EH (cell line): ENCODE measurements around the gene RFK.
"Not testable (repeated sequence)": the region's sequence is repeated elsewhere in the genome, so short reads cannot be mapped to it uniquely, and the experiment has no call there.

Experiments used
- DNase-seq: peaks from one replicate; pipeline ENCODE4 v3.0.0-alpha.2; 2015; ENCODE audit warnings: low read depth

Gene RFK

DNA sequence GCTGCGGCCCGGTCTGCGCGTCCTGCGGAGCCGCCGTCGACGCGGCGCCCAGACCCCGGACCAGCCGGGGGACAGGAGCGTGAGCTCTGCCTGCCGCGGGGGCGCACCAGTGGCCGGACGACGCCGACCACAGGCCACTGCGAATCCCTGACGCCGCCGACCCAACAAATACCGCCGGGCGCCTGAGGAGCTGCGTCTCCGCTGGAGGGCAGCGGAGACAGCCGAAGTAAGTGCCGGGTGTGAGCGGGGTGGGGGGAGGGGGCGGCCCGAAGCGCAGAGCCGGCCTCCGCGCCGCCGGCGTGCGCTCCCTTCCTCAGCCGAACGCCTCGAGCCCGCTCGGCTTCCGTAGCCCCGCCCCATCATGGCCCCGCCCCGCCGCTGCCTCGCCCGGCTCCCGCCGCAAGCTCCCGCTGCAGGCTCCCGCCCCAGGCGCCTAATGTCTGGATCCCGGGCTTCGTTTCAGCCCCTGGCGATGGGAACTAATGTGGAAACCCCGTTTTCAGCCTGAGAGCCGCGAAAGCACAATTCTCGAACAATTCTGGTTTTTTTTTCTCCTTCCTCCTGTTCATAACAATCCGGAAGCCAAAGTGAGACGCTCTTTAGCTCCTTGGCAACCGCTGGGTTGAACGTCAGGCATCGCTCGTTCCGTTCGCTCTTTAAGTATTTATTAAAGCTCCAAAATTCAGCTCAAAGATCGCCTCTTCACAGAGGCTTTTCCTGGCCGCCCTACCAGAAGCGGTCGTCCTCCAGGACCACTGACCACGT is at the start of gene RFK:
Gene RFK (minus strand): TSS at position 232 of the 765 bp plus-strand sequence. CDS start 255 bp downstream, outside the sequence.
- DNase-seq, result peak; percentile 93

DNA sequence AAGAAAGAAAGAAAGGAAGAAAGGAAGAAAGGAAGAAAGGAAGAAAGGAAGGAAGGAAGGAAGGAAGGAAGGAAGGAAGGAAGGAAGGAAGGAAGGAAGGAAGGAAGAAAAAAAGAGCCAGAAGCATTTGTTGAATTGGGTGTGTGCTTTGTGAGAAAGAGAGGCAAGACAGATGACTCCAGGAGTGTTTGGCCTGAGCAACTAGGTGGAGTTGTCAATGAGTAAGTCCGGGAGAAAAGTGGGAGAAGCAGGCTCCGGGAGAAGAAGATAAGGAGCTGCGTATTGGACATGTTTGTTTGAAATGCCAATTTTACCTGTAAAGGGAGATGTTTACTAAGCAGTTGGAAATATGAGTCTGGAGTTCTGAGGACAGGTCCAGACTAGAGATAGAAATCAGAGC is 49.7 kb upstream of the RFK start:
- DNase-seq, result no peak

DNA sequence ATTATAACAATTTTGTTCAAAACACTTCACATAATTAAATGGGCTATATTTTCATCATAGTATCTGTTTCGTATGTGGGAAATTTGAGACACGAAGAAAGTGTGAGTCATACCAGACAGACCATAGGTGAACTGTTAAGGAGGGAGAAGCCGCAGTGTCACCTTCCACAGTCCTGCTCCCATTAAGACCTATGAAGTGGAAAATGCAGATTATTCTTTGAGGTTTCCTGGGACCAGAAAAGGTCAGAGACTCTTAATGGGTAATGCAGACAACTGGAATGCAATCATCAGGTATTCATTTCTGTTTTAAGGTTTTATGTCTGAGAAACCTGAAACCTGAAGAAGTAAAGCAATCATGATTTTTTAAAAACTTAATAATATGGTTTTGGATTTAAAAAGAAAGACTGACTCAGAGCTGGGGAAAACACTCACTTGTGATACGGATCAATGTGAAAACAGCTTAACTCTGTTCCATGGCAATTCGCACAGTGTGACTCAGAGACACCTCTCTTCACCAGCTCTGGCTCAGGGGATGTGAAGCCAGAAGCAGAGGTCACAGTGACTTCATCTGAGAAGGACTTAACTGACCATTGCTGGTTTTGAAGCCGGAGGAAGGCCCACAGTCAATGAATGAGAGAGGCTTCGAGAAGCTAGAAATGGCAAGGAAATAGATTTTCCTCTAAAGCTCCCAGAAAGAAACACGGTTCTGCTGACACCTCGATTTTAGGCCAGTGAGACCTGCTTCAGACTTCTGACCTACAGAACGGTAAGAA is 47.5 kb upstream of the RFK start:
- DNase-seq, result peak; percentile 71

DNA sequence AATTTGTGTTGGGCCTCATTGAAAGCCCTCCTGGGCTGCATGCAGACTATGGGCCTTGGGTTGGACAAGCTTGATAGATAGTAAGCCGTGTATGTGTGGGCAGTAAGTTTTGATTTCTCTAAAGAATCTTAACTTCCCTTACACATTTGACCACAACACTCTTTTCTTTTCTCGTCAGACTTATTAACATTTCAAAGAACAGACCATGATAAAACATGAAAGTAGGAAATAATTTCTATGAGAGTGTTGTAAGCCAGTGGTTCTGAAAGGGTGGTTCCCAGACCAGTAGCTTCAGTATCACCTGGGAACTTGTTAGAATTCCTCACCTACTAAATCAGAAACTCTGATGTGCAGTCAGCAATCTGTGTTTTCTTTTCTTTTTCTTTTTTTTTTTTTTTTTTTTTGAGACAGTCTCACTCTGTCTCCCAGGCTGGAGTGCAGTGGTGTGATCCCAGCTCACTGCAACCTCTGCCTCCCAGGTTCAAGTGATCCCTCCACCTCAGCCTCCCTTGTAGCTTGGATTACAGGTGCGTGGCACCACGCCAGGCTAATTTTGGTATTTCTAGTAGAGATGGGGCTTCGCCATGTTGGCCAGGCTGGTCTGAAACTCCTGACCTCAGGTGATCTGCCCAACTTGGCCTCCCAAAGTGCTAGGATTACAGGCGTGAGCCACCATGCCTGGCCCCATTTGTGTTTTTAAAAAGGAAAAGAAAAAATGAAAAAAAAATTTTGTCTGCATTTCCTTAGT is 44.8 kb upstream of the RFK start:
- DNase-seq, result no peak

DNA sequence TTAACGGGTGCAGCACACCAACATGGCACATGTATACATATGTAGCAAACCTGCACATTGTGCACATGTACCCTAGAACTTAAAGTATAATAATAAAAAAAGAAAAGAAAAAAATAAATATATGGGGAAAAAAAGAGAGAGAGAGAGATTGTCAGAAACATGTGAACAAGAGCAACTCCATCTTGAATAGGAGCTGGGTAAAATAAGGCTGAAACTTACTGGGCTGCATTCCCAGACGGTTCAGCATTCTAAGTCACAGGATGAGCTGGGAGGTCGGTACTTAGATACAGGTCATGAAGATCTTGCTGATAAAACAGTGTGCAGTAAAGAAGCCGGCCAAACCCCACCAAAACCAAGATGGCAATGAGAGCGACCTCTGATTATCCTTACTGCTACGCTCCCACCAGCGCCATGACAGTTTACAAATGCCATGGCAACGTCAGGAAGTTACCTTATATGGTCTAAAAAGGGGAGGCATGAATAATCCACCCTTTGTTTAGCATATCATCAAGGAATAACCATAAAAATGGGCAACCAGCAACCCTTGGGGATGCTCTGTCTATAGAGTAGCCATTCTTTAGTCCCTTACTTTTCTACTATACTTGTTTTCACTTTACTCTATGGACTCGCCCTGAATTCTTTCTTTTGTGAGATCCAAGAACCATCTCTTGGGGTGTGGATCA is 42.9 kb upstream of the RFK start:
- DNase-seq, result not testable (repeated sequence)

DNA sequence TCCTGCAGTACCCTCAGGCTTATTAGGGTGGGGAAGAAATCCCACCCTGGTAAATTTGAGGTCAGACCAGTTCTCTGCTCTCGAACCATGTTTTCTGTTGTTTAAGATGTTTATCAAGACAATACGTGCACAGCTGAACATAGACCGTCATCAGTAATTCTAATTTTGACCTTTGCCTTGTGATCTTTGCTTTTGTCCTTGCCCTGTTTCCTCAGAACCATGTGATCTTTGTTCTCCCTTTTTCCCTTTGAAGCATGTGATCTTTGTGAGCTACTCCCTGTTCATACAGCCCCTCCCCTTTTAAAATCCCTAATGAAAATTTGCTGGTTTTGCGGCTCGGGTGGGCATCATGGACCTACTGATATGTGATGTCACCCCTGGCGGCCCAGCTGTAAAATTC is 40.7 kb upstream of the RFK start:
- DNase-seq, result not testable (repeated sequence)

DNA sequence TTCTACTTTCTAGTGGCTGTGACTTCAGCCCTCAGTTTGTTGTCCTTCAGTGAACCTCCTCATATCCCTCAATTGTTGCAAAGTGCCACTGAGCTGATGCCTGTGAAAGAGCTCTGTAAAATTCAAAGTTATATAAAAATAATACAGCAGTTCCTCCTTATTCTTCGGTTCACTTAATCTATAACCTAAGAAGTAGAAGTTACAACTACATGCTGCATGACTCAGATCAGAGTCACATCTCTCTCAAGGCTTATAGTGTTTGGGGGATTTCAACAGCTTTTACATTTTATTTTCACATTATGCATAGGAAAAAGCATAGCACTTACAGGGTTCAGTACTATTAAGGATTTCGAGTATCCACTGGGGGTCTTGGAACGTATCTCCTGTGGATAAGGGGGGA is 39.6 kb upstream of the RFK start:
- DNase-seq, result no peak

DNA sequence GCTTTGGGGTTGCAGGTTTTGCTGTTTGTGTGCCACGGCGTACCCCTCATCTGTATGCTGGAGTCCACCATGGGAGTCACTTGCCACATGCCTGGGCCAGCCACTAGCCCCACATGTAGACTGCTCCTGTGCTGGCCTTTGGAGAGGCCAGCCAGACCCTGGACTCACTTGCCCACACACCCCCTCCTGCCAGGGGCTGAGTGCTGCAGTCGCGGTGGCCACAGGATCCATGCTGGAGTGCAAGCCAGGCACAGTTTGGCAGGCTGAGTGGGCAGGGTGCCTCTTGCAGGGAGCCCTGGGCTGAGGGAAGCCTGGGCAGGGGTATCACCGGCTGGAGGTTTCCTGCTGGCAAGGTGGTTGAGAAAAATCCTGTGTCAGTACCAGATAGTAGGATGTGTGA is 39.2 kb upstream of the RFK start:
- DNase-seq, result no peak

DNA sequence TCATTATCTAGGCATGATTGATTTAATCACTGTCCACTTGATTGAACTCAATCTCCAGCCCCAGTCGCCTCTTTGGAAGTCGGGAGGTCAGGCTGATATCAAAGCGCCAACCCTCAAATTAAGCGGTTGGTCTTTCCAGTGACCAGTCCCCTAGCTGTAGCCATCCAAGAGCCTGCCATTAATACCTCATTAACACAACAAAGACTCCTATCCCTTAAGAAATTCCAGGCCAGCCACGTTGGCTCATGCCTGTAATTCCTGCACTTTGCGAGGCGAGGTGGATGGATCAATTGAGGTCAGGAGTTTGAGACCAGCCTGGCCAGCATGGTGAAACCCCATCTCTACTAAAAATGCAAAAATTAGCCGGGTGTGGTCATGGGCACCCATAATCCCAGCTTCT is 37.4 kb upstream of the RFK start:
- no peak for DNase-seq

DNA sequence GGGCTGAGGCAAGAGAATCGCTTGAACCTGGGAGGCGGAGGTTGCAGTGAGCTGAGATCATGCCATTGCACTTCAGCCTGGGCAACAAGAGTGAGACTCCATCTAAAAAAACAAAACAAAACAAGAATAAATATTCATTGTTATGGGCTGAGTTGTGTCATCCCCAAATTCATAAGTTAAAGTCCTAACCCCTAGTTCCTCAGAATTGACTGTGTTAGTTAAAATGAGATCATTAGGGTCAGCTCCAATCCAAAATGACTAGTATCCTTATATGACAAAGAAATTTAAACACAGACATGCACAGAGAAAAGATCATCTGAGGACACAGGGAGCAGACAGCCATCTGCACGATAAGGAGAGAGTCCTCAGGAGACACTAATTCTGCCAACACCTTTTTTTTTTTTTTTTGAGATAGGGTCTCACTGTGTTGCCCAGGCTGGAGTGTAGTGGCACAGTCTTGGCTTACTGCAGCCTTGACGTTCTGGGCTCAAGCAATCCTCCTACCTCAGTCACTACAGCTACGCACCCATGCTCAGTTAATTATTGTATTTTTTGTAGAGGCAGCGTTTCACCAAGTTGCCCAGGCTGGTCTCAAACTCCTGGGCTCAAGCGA is 32.7 kb upstream of the RFK start:
- no peak for DNase-seq

DNA sequence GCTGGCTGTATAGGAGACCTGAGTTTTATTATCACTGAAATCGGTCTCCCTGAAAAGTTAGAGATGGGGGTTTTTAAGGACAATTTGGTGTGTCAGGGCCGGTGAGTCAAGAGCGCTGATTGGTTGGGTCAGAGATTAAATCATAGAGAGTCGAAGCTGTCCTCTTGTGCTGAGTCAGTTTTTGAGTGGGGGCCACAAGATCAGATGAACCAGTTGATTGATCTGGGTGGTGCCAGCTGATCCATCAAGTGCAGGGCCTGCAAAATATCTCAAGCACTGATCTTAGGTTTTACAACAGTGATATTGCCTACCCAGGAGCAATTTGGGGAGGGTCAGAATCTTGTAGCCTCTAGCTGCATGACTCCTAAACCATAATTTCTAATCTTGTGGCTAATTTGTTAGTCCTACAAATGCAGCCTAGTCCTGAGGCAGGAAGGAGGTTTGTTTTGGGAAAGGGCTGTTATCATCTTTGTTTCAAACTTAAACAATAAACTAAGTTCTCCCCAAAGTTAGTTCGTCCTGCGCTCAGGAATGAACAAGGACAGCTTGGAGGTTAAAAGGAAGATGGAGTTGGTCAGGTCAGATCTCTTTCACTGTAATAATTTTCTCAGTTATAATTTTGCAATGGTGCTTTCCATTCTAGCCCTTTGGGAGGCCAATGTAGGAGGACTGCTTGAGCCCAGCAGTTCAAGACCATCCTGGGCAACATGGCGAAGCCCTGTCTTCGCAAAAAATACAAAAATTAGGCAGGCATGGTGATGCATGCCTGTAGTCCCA is 31.6 kb upstream of the RFK start:
- DNase-seq, result no peak

DNA sequence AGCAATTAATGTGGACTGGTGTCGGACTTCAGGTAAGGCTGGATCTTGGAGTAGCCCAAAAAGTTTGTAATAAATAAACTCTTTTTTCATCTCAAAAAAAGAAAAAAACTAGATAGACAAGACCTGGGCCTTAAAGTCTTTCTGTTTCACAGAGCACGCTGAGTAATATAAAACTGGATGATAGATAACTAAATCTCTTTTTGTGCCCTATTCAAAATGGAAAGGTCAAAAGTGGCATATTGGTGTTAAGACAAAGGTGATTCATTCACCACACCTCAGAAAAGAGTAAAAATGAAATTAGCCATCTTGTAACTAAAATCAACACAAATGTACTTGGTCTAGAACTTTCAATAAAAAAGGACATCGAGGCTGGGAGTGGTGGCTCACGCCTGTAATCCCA is 30.3 kb upstream of the RFK start:
- no peak for DNase-seq

DNA sequence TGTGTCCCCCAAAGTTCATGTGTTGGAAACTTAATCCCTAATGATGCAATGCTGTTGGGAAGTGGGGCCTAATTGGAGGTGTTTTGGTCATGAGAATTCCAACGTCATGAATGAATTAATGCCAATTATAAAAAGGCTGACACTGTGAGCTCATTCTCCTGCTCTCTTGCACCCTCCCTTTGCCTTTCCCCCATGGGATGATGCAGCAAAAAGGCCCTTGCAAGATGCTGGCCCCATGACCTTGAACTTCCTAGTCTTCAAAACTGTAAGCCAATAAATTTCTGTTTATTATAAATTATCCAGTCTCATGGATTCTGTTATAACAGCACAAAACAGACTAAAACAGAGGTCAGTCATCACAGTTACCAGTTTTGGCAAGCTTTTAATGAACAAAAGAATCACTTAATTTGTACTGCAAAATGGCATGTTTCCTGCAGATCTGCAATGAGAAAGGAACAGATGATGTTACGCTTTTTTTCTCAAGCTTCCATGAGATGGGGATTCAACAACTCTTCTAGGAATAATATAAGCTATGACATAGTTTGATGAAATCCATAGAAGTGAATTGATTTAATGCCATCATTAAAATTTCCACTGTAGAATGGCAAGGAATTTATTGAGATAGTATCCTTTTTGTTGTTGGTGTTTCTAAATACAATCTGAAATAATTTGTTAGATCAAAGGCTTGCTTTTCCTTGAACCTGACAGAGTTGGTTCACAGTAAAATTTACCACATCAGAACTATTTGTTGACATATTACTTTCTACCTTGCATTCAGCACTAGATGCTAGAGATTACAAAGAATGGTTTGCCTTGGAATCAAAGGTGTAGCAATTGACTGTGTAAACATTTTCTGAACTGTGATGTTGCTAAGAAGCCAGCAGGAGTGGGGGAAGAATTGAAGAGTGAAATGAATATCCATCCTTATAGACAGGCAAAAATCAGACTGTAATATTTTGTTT is 29.3 kb upstream of the RFK start:
- DNase-seq, result no peak

DNA sequence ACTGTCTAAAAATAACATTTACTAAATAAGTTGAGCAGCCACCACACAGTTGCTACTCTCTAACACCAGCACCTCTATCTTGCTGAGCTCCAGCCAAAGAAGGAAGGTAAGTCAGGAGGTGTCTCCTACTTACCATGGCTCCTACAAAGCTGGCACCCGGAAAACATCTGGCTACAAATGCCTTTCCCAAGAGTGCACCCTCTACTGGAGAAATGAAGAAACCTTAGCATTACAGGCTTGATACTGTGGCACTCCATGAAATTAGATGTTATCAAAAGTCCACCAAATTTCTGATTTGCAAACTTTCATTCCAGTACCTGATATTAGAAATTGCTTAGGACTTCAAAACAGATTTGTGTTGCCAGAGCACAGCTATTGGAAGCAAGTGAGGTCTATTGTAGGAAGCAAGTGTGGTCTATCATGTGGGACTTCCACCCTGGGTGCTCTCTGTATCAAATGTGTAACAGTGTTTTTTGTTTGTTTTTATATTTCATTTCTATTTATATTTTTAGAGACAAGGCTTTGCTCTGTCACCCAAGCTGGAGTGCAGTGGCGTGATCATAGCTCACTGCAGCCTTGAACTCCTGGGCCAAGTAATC is 25.7 kb upstream of the RFK start:
- DNase-seq, result peak; percentile 38

DNA sequence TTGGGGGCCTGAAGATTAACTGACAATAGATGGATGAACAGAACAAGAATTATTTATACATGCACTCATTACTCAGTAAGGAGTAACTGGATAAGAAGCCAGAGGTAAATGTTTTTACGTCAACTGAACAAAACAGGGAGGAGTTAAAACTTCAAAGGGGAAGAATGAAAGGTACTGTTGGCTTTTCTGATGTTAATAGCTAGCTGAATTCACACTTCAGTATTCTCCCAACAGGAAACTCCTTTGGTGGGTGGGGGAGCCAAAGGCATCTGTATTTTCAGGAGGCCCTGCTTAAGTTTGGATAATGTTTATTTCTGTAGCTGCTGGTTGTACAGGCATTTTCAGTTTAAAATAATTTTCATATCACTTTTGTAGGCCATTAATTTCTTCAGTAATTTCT is 23.2 kb upstream of the RFK start:
- no peak for DNase-seq

DNA sequence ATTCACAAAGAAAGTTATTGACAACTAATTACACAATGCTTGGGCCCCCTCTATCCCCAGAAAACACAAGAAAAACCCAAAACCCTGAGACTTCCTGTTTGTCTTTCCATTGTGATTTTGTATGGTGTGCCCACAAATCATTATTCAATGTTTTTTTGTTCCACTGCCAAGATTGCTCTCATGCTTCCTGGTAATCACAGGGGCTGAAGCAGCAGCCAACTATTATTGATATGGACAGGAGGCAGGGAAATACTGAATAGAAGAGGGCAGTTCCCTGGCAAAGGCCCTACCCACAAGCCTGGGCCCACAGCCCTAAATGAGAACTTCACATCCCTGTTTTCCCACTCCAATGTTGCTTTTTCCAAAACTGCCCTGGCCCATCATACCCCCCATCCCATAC is 21.5 kb upstream of the RFK start:
- DNase-seq, result peak; percentile 9

DNA sequence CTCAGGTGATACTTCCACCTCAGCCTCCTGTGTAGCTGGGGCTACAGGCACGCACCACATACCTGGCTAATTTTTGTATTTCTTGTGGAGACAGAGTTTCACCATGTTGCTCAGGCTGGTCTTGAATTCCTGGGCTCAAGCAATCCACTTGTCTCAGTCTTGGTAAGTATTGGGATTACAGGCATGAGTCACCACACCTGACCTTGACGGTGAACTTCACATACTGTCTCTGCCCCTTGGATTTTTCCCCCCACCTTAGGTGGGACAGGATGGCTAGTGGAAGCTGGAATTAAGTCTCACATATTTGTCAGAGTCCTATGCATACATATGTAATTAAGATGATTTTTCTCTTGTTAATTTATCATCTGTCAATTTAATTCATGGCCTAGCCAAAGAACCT is 20.9 kb upstream of the RFK start:
- peak; percentile 12 for DNase-seq

DNA sequence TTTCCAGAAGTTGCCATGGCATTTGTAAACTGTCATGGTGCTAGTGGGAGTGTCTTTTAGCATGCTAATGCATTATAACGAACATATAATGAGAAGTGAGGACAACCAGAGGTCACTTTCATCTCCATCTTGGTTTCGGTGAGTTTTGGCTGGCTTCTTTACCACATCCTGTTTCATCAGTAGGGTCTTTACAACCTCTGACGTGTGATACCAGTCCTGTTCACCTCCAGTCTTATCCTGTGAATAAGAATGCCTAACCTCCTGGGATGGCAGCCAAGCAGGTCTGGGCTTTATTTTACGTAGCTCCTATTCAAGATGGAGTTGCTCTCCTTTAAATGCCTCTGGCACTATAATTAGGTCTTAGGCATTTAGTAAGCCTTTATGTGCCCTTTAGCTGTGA is 20.4 kb upstream of the RFK start:
- DNase-seq, result peak; percentile 50

DNA sequence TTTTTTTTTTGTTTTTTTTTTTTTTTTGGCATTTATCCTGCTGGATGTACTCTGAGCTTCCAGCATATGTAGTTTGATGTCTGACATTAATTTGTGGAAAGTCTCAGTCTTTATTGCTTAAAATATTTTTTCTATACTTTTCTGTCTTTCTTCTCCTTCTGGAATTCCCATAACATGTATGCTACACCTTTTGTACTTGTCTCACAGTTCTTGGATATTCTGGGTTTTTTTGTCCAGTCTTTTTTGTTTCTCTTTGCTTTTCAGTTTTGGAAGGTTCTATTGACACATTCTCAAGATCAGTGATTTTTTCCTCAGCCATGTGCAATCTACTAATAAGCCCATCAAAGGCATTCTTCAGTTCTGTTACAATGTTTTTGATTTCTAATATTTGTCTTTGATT is 19.4 kb upstream of the RFK start:
- DNase-seq, result no peak
